Neuron (in vitro differentiated cells): ENCODE results near the gene MS4A15.
"Not testable (repeated sequence)": the region's sequence is repeated elsewhere in the genome, so short reads cannot be mapped to it uniquely, and the experiment has no call there.

Experiments used
- H2AFZ ChIP-seq: one replicate; pipeline ENCODE4 v1.6.1; 2013; ENCODE audit warnings: low read depth, mild to moderate bottlenecking, inconsistent platforms, low read length, moderate library complexity
- H3K27me3 ChIP-seq: one replicate; pipeline ENCODE4 v1.6.1; 2013; ENCODE audit warnings: low read length; ENCODE audit not compliant: insufficient read depth
- H3K36me3 ChIP-seq: one replicate; pipeline ENCODE4 v1.6.1; 2013; ENCODE audit warnings: low read length; ENCODE audit not compliant: insufficient read depth
- H3K4me1 ChIP-seq: one replicate; pipeline ENCODE4 v1.6.1; 2013; ENCODE audit warnings: low read length; ENCODE audit not compliant: insufficient read depth
- H3K4me3 ChIP-seq: 2 replicates; pipeline ENCODE4 v1.5.1; 2013; ENCODE audit warnings: mild to moderate bottlenecking, low read length, moderate library complexity
- H3K9me3 ChIP-seq: one replicate; pipeline ENCODE4 v1.6.1; 2013; ENCODE audit warnings: low read length

The MS4A15 gene

DNA sequence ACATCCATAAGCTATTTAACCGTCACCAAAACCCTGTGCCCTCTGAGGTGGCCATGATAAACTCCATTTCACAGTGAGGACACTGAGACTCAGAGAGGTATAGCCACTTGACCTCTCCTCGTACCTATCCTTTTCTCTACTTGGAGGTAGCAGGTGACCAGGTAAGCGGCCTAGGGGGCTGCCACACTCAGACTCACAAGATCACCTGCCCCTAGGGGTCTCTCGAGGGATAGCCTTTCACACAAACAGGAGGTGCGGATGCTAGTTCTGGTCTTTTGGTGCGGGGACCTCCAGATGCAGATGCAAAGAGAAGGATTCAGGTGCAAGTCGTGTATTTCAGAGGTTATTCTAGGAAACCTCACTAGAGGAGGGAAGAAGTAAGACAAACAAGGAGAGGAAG lies 17.6 kb upstream of the MS4A15 start:
- H3K9me3 ChIP-seq = peaks cover 3% of the 10 kb centered on the region
- peaks cover 3% of the 10 kb centered on the region for H3K27me3 ChIP-seq
- H2AFZ ChIP-seq = no peak overlapping the region
- H3K4me3 ChIP-seq = no peak overlapping the region
- no peaks in the 10 kb centered on the region for H3K4me1 ChIP-seq
- H3K36me3 ChIP-seq = no peaks in the 10 kb centered on the region

DNA sequence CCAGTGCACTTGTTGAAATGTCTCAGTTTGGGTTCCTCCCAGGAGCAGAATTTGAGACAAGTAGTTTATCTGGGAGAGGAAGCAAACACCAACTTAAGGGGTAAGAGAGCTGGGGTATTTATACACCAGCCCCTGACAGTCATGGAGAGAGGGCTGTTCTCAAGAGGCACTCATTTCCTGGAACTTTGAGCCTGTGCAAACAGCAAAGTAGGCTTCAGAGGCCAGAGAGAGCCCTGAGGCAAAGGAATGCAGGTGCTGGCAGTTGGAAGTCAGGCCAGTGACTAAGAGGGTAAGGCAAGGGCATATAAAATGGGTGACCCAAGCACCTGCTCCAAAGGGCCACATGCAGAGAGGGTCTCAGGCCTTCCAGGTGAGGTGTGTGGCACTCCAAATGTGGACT lies 16.1 kb upstream of the MS4A15 start:
- H3K4me1 ChIP-seq = no peaks in the 10 kb centered on the region
- peaks cover 3% of the 10 kb centered on the region for H3K9me3 ChIP-seq
- peaks cover 3% of the 10 kb centered on the region for H3K27me3 ChIP-seq

DNA sequence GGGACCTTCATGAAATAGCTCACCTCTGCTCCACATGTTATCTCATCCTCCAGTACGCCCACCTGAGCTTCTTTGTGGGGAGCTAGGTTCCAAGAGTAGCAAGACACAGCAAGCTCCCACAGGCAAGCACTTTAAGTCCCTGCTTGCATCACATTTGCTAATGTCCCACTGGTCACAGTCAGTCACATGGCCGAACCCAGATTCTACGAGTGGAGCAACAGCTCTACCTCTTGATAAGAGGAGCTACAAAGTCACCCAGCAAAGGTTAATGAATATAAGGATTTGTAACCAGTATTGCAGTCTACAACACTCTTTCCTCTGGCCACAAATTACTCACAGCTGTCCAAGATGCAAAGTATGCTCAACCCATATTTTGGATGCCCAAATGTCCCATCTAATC lies 15.2 kb upstream of the MS4A15 start:
- H2AFZ ChIP-seq = no peak overlapping the region
- H3K4me1 ChIP-seq = no peaks in the 10 kb centered on the region
- no peaks in the 10 kb centered on the region for H3K36me3 ChIP-seq
- H3K9me3 ChIP-seq = peaks cover 3% of the 10 kb centered on the region
- H3K4me3 ChIP-seq = no peak overlapping the region
- peaks cover 3% of the 10 kb centered on the region for H3K27me3 ChIP-seq

More for the DNA sequence above, 16.1 kb upstream of the MS4A15 start:
- H3K4me3 ChIP-seq = no peak overlapping the region
- no peaks in the 10 kb centered on the region for H3K36me3 ChIP-seq
- no peak overlapping the region for H2AFZ ChIP-seq

DNA sequence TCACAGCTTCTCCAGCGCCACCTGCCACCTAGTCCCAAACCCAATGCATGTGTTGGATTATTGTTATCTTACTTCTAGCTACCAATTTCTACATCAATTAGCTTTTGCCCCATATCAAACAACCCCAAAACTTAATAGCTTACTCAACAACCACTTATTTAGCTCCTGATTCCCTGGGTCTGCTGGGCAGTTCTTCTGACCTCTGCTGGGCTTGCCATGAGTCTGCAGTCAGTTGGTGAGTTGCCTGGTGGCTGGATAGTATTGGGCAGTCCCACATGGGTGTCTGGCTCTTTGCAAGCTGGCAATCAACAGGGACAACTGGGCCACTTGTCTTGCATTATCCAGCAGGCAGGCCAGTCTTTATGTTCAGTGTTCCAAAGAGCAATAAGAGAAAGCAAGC lies 13.6 kb upstream of the MS4A15 start:
- H3K4me3 ChIP-seq = no peak overlapping the region
- H3K9me3 ChIP-seq = peaks cover 3% of the 10 kb centered on the region
- H2AFZ ChIP-seq = no peak overlapping the region
- H3K36me3 ChIP-seq = no peaks in the 10 kb centered on the region
- H3K4me1 ChIP-seq = no peaks in the 10 kb centered on the region
- H3K27me3 ChIP-seq = no peaks in the 10 kb centered on the region

DNA sequence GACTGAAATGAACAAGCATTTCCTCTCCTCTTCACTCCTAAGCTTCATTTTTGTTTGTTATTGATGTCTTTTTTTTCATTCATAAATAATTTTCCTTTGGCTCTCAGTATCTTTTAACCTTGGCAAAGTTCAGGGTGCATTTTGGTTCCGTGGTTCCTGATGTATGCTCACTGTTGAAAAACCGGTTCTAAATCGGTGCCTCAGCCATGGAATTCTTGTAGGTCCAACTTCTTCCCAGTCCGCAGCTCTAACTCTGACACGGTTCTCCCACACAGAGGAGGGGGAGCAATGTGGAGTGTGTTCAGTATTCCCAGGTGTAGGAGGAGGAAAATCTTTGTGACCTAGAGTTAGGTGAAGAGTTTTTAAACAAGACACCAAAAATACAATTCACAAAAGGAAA lies 12.6 kb upstream of the MS4A15 start:
- Histone ChIP-seq H3K36me3 (no peaks in the 10 kb centered on the region), H3K4me1 (no peaks in the 10 kb centered on the region), H3K9me3 (peaks cover 3% of the 10 kb centered on the region), H3K4me3 (no peak overlapping the region), H2AFZ (no peak overlapping the region), H3K27me3 (no peaks in the 10 kb centered on the region)

DNA sequence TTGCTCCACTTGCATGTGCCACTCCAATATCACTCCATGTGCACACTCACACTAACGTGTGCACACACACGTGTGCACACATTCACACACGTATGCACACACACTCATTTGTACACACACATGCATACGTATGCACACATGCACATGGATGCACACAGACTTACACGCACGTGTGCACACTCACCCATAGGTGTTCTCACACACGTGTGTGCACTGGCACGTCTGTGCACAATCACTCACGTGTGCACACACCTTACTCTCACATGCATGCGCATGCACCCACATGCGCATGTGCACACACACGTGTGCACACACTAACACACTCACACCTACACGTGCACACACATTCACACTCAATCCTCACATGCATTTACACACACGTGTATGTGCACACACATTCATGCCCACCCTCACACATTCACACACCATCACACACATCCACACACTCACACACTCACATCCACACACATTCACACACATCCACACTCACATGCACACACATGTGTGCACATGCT lies 9.3 kb upstream of the MS4A15 start:
- no peak overlapping the region for H2AFZ ChIP-seq
- H3K4me1 ChIP-seq = no peaks in the 10 kb centered on the region
- H3K4me3 ChIP-seq = no peak overlapping the region
- no peaks in the 10 kb centered on the region for H3K36me3 ChIP-seq
- H3K27me3 ChIP-seq = no peaks in the 10 kb centered on the region
- H3K9me3 ChIP-seq = no peaks in the 10 kb centered on the region

DNA sequence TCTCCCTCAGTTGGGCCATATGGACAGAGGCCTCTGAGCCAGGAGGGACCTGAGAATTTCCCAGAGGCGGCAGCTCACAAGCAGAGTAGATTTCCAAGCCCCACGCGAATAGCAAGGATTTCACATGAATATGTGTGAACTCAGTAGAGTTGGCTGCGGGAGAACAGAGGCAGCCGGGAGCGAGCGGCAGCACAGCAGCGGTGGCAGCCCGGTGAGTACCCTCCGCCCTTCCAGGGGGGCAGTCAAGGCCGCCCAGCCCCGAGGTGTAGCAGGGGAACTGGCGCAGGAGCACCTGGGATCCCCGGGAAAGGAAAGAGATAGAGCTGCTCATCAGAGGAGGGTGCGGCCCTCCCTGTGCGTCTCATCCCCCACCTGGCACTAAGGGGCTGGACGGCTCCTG lies 8.4 kb upstream of the MS4A15 start:
- Histone ChIP-seq H3K4me3 (no peak overlapping the region), H3K27me3 (no peaks in the 10 kb centered on the region), H2AFZ (no peak overlapping the region), H3K9me3 (no peaks in the 10 kb centered on the region), H3K36me3 (no peaks in the 10 kb centered on the region), H3K4me1 (no peaks in the 10 kb centered on the region)

DNA sequence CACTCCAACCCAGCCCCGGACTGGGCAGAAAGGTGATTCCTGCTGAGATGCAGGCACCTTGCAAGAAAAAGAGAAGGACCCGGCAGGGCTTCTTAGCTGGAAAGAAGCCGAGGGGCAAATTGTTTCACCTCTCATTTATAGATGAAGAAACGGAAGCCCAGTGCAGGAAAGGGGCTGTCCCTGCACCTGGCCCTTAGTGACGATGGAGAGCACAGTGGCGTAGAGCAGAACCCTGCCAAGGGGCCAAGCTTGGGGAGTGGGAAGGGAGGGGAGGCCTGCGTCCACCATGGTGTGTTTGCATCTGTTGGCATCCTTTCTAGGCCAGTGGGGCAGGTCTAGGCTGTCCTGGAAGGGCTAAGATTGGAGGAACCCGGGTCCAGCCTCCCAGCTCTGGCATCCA lies 7.8 kb upstream of the MS4A15 start:
- Histone ChIP-seq H3K4me3 (no peak overlapping the region), H2AFZ (no peak overlapping the region), H3K36me3 (no peaks in the 10 kb centered on the region), H3K27me3 (no peaks in the 10 kb centered on the region), H3K4me1 (no peaks in the 10 kb centered on the region), H3K9me3 (no peaks in the 10 kb centered on the region)

DNA sequence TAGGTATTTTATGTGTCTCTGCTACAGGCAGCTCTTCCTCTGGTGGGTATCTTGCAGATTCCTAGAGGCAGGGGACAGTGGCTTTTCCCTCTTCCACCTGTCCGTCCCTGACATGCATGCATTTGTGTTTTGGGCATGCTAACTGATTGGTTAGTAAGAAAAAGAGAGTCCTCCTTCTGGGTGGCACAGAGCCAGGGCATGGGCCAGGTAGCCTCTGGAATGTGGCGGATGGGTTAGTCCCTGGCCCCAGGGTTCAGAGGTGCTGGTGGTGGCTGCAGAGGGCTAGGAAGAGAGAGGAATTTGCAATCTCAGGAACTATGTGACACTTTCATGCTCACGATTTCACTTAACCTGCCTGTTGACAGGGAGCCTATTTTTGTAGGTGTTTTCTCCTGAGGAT lies 5.8 kb upstream of the MS4A15 start:
- H3K4me3 ChIP-seq = no peak overlapping the region
- H3K4me1 ChIP-seq = no peaks in the 10 kb centered on the region
- H3K9me3 ChIP-seq = no peaks in the 10 kb centered on the region
- no peaks in the 10 kb centered on the region for H3K27me3 ChIP-seq
- no peaks in the 10 kb centered on the region for H3K36me3 ChIP-seq
- H2AFZ ChIP-seq = no peak overlapping the region

DNA sequence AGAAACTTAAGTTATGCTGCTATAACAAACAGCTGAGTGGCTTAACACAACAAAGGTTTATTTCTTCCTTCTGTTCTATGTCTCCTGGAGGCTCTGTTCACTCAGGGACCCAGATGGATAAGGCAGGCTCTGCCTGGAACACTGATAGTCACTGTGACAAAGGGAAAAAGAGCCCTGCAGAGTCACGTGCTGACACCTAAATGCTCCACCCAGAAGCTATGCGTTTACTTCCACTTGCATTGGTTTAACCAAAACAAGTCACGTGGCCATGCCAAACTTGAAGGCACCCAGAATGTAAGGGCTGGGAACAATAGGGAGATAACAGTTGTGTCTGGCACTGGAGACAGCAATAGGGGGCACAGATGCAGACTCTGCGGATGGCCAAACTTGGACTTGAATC lies 3.4 kb upstream of the MS4A15 start:
- H3K4me3 ChIP-seq = no peak overlapping the region
- H3K4me1 ChIP-seq = no peaks in the 10 kb centered on the region
- H3K27me3 ChIP-seq = no peaks in the 10 kb centered on the region
- H3K9me3 ChIP-seq = no peaks in the 10 kb centered on the region
- H2AFZ ChIP-seq = no peak overlapping the region
- no peaks in the 10 kb centered on the region for H3K36me3 ChIP-seq

DNA sequence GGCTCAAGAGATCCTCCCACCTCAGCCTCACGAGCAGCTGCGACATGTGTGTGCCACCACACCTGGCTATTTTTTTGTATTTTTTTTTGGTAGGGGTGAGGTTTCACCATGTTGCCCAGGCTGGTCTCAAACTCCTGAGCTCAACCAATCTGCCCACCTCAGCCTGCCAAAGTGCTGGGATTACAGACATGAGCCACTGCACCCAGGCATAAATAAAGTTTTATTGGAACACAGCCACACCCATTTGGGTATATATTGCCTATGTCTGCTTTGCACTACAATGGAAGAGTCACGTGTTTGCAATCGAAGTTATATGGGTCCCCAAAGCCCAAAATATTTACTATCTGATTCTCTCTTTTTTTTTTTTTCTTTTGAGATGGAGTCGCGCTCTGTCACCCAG lies 1.8 kb upstream of the MS4A15 start:
- H3K4me3 ChIP-seq = no peak overlapping the region
- no peaks in the 10 kb centered on the region for H3K4me1 ChIP-seq
- no peaks in the 10 kb centered on the region for H3K27me3 ChIP-seq
- H3K36me3 ChIP-seq = no peaks in the 10 kb centered on the region
- H2AFZ ChIP-seq = no peak overlapping the region
- H3K9me3 ChIP-seq = no peaks in the 10 kb centered on the region

DNA sequence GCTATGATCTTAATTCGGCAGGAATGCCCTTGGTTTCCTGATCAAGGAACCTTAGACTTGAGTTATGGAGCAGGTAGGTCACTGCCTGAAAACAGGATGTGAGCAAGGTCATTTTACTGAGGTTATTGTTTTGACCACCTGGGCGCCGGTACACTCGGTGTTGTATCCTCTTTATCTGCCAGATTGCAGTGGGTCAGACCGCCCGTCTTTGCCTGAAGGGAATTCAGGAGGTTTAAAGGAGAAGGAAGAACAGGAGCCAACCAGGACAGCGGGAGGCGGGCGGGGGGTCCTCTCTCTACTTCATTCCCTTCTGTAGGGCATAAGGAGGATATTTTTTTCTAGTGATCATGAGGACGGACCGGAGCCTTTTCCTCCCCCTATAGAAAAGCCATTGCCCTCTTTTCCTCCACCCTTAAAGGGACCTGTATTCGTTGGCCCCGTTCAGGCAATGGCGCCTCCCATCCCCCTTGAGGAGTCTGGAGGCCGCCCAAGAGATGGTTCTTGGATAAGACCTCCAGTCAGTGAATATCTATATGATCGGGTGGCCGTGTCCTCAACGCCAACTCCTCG lies 649 bp downstream of the MS4A15 start:
- H3K4me3 ChIP-seq = no peak overlapping the region
- H3K9me3 ChIP-seq = no peaks in the 10 kb centered on the region
- no peak overlapping the region for H2AFZ ChIP-seq
- H3K36me3 ChIP-seq = no peaks in the 10 kb centered on the region
- H3K4me1 ChIP-seq = no peaks in the 10 kb centered on the region
- H3K27me3 ChIP-seq = no peaks in the 10 kb centered on the region

DNA sequence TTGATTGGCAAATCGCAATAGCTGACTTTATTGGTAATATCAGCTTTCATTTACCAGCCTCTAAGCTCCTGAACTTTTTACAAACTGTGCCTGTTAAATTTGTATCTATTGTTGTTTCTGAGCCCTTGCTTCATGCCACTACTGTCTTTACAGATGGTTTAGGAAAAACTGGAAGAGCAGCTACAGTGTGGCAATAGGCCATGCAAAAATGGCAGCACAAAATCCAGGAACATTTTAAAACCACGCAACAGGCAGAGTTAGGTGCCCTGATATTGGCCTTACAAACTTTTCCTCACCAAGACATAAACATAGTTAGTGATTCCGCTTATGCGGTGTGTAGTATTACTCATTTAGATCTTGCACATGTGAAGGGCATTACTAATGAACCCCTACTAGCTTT lies 2.0 kb downstream of the MS4A15 start:
- not testable (repeated sequence) for H2AFZ ChIP-seq, H3K27me3 ChIP-seq, H3K36me3 ChIP-seq, H3K4me3 ChIP-seq, H3K4me1 ChIP-seq, H3K9me3 ChIP-seq

DNA sequence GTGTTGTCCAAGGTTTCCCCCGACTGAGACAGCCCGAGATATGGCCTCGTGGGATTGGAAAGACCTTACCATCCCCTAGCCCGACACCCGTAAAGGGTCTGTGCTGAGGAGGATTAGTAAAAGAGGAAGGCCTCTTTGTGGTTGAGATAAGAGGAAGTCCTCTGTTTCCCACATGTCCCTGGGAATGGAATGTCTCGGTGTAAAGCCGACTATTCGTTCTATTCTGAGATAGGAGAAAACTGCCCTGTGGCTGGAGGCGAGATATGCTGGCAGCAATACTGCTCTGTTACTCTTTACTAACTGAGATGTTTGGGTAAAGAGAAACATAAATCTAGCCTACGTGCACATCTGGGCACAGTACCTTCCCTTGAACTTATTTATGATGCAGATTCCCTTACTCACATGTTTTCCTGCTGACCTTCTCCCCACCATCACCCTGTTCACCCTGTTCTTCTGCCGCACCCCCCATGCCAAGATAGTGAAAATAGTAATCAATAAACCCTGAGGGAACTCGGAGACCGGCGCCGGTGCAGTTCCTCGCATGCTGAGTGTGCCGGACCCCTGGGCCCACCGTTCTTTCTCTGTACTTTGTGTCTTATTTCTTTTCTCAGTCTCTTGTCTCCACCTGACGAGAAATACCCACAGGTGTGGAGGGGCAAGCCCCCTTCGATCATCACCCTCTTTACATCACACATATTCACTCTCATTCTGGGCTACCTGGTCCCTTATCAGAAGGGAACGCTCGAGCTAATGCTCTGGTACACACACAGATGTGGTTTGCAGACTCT lies 3.0 kb downstream of the MS4A15 start:
- H3K4me3 ChIP-seq, H3K4me1 ChIP-seq, H3K36me3 ChIP-seq, H2AFZ ChIP-seq, H3K27me3 ChIP-seq, H3K9me3 ChIP-seq: not testable (repeated sequence)
